ENCODE data around the gene ADCY9.

GRCh38 chr16:3945751-3946603, 170.3 kb downstream of the ADCY9 start:
- TF ChIP-seq CTCF (IDR thresholded peaks at IDR 0.05; ENCODE audit: insufficient read depth, low read depth, low read length) (no peak), EZH2 (IDR thresholded peaks at IDR 0.05; ENCODE audit: insufficient read depth, low read length) (no peak)

All from astrocyte (in vitro differentiated cells and primary cell).